ENCODE data around the gene BIRC2.

- no peak for TF ChIP-seq CTCF (IDR thresholded peaks at IDR 0.05)
- TF ChIP-seq POLR2A (IDR thresholded peaks at IDR 0.05; ENCODE audit: low read depth), result no peak
- no peak for TF ChIP-seq POLR2AphosphoS5 (IDR thresholded peaks at IDR 0.05)
These were observed 70.0 kb downstream of the BIRC2 start for GRCh38 chr11:102416976-102417375.
